Heart left ventricle (tissue), 13 donors: ENCODE data around the gene TTC6.

Experiments used
- POLR2A ChIP-seq, 2 donors: fragments of 450-650 bp; IDR thresholded peaks; one replicate each; pipeline ENCODE4 v1.6.1; 2017; ENCODE audit warnings: antibody characterized with exemption in 2 of 2, mild to moderate bottlenecking in 2 of 2, moderate library complexity in 2 of 2
- TF ChIP-seq, protein P1 (sequence below), 12 donors: fragments of 200-600 bp; sonication (generic) in 4 of 12; IDR thresholded peaks; one replicate each; pipeline versions ENCODE4 v1.5.0 to v1.8.0; 2018 to 2022; ENCODE audit warnings: antibody characterized with exemption in 12 of 12, mild to moderate bottlenecking in 5 of 12
- donor health status: ischemic (EF 13 %, LVEDD 7.1; RV severe dilation, severe dysfunction).
- donor health status: DM: no; HTN: yes; CAD: no.
- donor health status: DM: no; HTN: no; CAD: no.
- donor health status: ischemic (EF 25% LVEDD 6.9; RV normal size, moderate dysfunction).
- donor health status: ischemic (EF 25% LVEDD 5.7; RV mildly dilated, moderate dysfunction).
- donor health status: ischemic (EF 35%, LVEDD 5.7; RV mildly dilated, moderate dysfunction).
- donor health status: nonischemic (EF 11% LVEDD 7.7; RV severe dilation, severe dysfunction).
- donor health status: DM: yes; HTN: yes; CAD: no.
- donor health status: PGD.
- donor health status: ischemic (EF 29% LVEDD 5.4; RV normal size, mild dysfunction).
- donor health status: nonischemic (EF 23%, LVEDD 6.1; RV moderate dilation, normal function).

DNA sequence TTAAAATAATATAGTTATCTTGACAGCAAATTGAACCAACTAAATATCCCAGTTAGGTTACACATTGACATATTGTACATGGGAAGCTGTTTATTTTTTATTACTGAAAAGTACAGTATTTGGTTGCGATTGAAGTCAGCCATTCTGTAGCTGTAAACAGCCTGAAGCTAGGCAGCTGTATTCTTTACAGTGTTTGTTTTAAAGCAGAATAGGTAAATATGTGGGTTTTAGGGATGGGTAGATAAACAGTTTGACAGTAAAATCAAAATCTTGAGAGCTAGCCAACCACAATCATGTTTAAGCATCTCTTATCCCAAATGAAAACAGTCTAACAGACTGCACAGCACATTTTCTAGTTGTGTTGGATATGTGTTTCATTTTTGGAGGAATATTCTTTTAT, 45.7 kb downstream of the TTC6 start:
- TF ChIP-seq, protein P1, sequence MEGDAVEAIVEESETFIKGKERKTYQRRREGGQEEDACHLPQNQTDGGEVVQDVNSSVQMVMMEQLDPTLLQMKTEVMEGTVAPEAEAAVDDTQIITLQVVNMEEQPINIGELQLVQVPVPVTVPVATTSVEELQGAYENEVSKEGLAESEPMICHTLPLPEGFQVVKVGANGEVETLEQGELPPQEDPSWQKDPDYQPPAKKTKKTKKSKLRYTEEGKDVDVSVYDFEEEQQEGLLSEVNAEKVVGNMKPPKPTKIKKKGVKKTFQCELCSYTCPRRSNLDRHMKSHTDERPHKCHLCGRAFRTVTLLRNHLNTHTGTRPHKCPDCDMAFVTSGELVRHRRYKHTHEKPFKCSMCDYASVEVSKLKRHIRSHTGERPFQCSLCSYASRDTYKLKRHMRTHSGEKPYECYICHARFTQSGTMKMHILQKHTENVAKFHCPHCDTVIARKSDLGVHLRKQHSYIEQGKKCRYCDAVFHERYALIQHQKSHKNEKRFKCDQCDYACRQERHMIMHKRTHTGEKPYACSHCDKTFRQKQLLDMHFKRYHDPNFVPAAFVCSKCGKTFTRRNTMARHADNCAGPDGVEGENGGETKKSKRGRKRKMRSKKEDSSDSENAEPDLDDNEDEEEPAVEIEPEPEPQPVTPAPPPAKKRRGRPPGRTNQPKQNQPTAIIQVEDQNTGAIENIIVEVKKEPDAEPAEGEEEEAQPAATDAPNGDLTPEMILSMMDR (IDR thresholded peaks at IDR 0.05), result no peak
- no peak for TF ChIP-seq POLR2A (IDR thresholded peaks at IDR 0.05)
